Endothelial cell of umbilical vein (primary cell): ENCODE results near the gene TBX20.
"Not testable (repeated sequence)": the region's sequence is repeated elsewhere in the genome, so short reads cannot be mapped to it uniquely, and the experiment has no call there.

Source experiments
- CTCF ChIP-seq, 2 donors: IDR thresholded peaks; 1 replicate in 1 of 2; 2 replicates in 1 of 2; pipeline ENCODE4 v1.5.1; 2011; ENCODE audit warnings: low read length in 2 of 2, mild to moderate bottlenecking in 2 of 2, moderate library complexity in 2 of 2, control low read depth in 1 of 2, inconsistent platforms in 1 of 2, low read depth in 1 of 2; ENCODE audit not compliant: insufficient read depth in 1 of 2; ENCODE audit errors: extremely low read depth in 1 of 2
- EZH2 ChIP-seq: IDR thresholded peaks from 2 replicates; pipeline ENCODE4 v1.6.1; 2012; ENCODE audit warnings: borderline replicate concordance, low read depth, mild to moderate bottlenecking, moderate library complexity, low read length, inconsistent platforms; ENCODE audit not compliant: severe bottlenecking
- FOS ChIP-seq: IDR thresholded peaks from 2 replicates; pipeline ENCODE4 v1.6.1; 2011; ENCODE audit warnings: mild to moderate bottlenecking, low read length, moderate library complexity, borderline replicate concordance; ENCODE audit not compliant: insufficient read depth
- GATA2 ChIP-seq: IDR thresholded peaks from 2 replicates; pipeline ENCODE4 v1.7.0; 2011; ENCODE audit warnings: low read depth, mild to moderate bottlenecking, moderate library complexity, mixed read lengths, low read length; ENCODE audit not compliant: insufficient read length, insufficient read depth
- JUN ChIP-seq: IDR thresholded peaks from 2 replicates; pipeline ENCODE4 v1.6.1; 2011; ENCODE audit warnings: borderline replicate concordance, low read depth; ENCODE audit not compliant: insufficient read length, insufficient read depth
- MYC ChIP-seq: IDR thresholded peaks from one replicate; pipeline ENCODE4 v1.6.1; 2011; ENCODE audit warnings: mild to moderate bottlenecking, low read depth, low read length
- POLR2A ChIP-seq: IDR thresholded peaks from 2 replicates; pipeline ENCODE4 v1.6.1; 2012; ENCODE audit warnings: low read depth, mild to moderate bottlenecking, control low read depth, low read length
- POLR2AphosphoS5 ChIP-seq: IDR thresholded peaks from 2 replicates; pipeline ENCODE4 v1.6.1; 2012; ENCODE audit warnings: low read depth, mild to moderate bottlenecking, control low read depth, low read length, moderate library complexity; ENCODE audit not compliant: insufficient read depth
- TF ChIP-seq, protein P1 (sequence below): IDR thresholded peaks from 2 replicates; pipeline ENCODE4 v1.6.1; 2011; ENCODE audit not compliant: insufficient read depth, insufficient read length

DNA sequence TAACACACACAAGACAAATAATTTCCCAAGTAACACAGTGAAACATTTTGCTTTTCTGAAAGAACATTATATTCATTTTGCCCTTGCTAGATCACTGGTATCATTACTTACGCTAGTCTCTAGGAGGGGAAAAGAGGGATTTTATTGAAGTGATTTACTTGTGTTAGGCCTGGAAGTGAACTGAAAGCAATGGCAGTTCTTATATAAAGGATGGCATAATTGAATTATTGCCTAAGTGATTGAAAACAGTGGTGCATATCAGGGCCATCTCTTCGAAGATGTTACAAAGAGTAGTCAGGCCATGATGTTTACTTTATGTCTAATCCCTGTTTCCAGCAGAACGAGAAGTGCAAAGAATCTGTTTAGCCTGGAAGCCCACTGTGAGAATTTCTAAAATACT is 38.8 kb downstream of the TBX20 start:
- not testable (repeated sequence) for TF ChIP-seq CTCF (IDR thresholded peaks at IDR 0.05; ENCODE audit: extremely low read depth in 1 of 2, insufficient read depth in 1 of 2, low read depth in 1 of 2, low read length in 2 of 2); POLR2AphosphoS5; EZH2; GATA2; JUN; POLR2A; MYC; FOS
- TF ChIP-seq, protein P1, sequence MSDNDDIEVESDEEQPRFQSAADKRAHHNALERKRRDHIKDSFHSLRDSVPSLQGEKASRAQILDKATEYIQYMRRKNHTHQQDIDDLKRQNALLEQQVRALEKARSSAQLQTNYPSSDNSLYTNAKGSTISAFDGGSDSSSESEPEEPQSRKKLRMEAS: not testable (repeated sequence)
